IPS DF 19.7 (cell line): ENCODE results near the gene PZP.
"Not testable (repeated sequence)": the region's sequence is repeated elsewhere in the genome, so short reads cannot be mapped to it uniquely, and the experiment has no call there.

Experiments used
- DNase-seq: peaks from one replicate; pipeline ENCODE4 v3.0.0-alpha.2; 2013; ENCODE audit warnings: low read depth, low spot score

Gene PZP

GRCh38 chr12:9184276-9184675 is 23.9 kb downstream of the PZP start:
- no peak for DNase-seq

- no peak for DNase-seq
Observed at GRCh38 chr12:9180810-9181209, 27.4 kb downstream of the PZP start.

- no peak for DNase-seq
Observed at GRCh38 chr12:9179781-9180180, 28.4 kb downstream of the PZP start.

- peak; percentile 33 for DNase-seq
Observed at GRCh38 chr12:9169979-9170634, 38.1 kb downstream of the PZP start.

GRCh38 chr12:9167345-9167744 is 40.9 kb downstream of the PZP start:
- not testable (repeated sequence) for DNase-seq

GRCh38 chr12:9163392-9163791 is 44.8 kb downstream of the PZP start:
- no peak for DNase-seq

- DNase-seq, result no peak
Observed at GRCh38 chr12:9156119-9156518, 52.1 kb downstream of the PZP start.

GRCh38 chr12:9149372-9149771 is 58.8 kb downstream of the PZP start:
- DNase-seq, result peak; percentile 25

GRCh38 chr12:9148926-9149325 is 59.3 kb downstream of the PZP start:
- DNase-seq, result no peak

- no peak for DNase-seq
Observed at GRCh38 chr12:9147461-9147860, 60.7 kb downstream of the PZP start.

- no peak for DNase-seq
Observed at GRCh38 chr12:9144730-9145106, 63.5 kb downstream of the PZP start.

GRCh38 chr12:9143929-9144729 is 64.1 kb downstream of the PZP start:
- DNase-seq, result no peak

GRCh38 chr12:9143137-9143536 is 65.1 kb downstream of the PZP start:
- DNase-seq, result no peak

- not testable (repeated sequence) for DNase-seq
Observed at GRCh38 chr12:9139588-9140290, 68.5 kb downstream of the PZP start.

- no peak for DNase-seq
Observed at GRCh38 chr12:9135903-9136310, 72.3 kb downstream of the PZP start.

GRCh38 chr12:9134981-9135628 is 73.1 kb downstream of the PZP start:
- no peak for DNase-seq

GRCh38 chr12:9133216-9133916 is 74.8 kb downstream of the PZP start:
- no peak for DNase-seq

GRCh38 chr12:9132008-9132535 is 76.1 kb downstream of the PZP start:
- DNase-seq, result no peak

- DNase-seq, result no peak
Observed at GRCh38 chr12:9130244-9130643, 78.0 kb downstream of the PZP start.

GRCh38 chr12:9127936-9128663 is 80.1 kb downstream of the PZP start:
- no peak for DNase-seq

GRCh38 chr12:9127484-9127883 is 80.7 kb downstream of the PZP start:
- DNase-seq, result no peak
